ENCODE data around the gene YBX3. TPM values are rescaled to one million over a fixed set of nuclear protein-coding genes. Genes with fewer than 3 reads are reported as not detected.

Gene YBX3
- total and polyA plus RNA-seq, 2 of the 4 experiments (the other 2 are of a cell fraction) = 33.7 to 132 TPM

GRCh38 chr12:10716704-10717315 is 6.3 kb downstream of the YBX3 start:
- in situ Hi-C loops (cut with MboI; ENCODE audit: low sequenced_read_pairs) (no loop called here), intact Hi-C loops (cut with micrococcal nuclease) (loop anchor here (2.0 kb wide), 1 partner anchor 104 kb away; the partner anchor contains the start of gene MAGOHB), dilution Hi-C loops (cut with HindIII; ENCODE audit: low sequenced_read_pairs, unreplicated experiment) (no loop called here)
- H2AK5ac ChIP-seq (ENCODE audit: low read depth, low read length) = peak overlapping the region; percentile 68; the same call in 1 of the 2 replicates
- H3K9ac ChIP-seq (ENCODE audit: low read depth, low read length) = peak overlapping the region; percentile 52; the same call in 1 of the 2 replicates
- peak overlapping the region; percentile 53; the same call in 1 of the 2 replicates for H4K91ac ChIP-seq (ENCODE audit: insufficient read depth, low read depth, low read length)
- ChIA-PET CTCF (interaction anchor here (1.3 kb wide), 1 partner anchor 350 kb away, joined by 3 read pairs; no protein-coding TSS in a partner anchor), POLR2A (ENCODE audit: unreplicated experiment) (no interaction called here)
- peak overlapping the region; percentile 46 for H3K23ac ChIP-seq (ENCODE audit: low read depth, low read length)
- BruUV-seq (replicated peaks) = no TSS peak
- H3K4me2 ChIP-seq (ENCODE audit: low read depth, low read length) = peak overlapping the region; percentile 72
- H2BK120ac ChIP-seq (ENCODE audit: low read depth, low read length) = peak overlapping the region; percentile 78
- no peaks in the 10 kb centered on the region for H3K27me3 ChIP-seq (ENCODE audit: control insufficient read depth, insufficient read depth, low read length)
- H3K27ac ChIP-seq (ENCODE audit: insufficient read depth, low read length) = peak overlapping the region; percentile 64; the same call in 1 of the 2 replicates
- H3K18ac ChIP-seq (ENCODE audit: low read depth, low read length) = peak overlapping the region; percentile 58; the same call in 1 of the 2 replicates
- peak; percentile 66; the same call in 1 of the 2 replicates for TF ChIP-seq MXI1 (IDR thresholded peaks at IDR 0.05; ENCODE audit: borderline replicate concordance, low read depth, low read length)
- TF ChIP-seq FOS (IDR thresholded peaks at IDR 0.05; ENCODE audit: low read depth, low read length) = peak; percentile 91
- peak; percentile 70 for TF ChIP-seq BHLHE40 (IDR thresholded peaks at IDR 0.05; ENCODE audit: low read depth, low read length)
- TF ChIP-seq ELK1 (IDR thresholded peaks at IDR 0.05; ENCODE audit: borderline replicate concordance, low read depth, low read length) = no peak
- peak; percentile 22; the same call in 1 of the 2 replicates for TF ChIP-seq POLR2A (IDR thresholded peaks at IDR 0.05; ENCODE audit: low read depth, low read length)
- TF ChIP-seq MAZ (IDR thresholded peaks at IDR 0.05; ENCODE audit: borderline replicate concordance, low read depth, low read length) = peak; percentile 94
- no peak for TF ChIP-seq SMC3 (IDR thresholded peaks at IDR 0.05; ENCODE audit: low read depth, low read length)
- TF ChIP-seq RAD21 (IDR thresholded peaks at IDR 0.05; ENCODE audit: low read length) = peak; percentile 9; the same call in 1 of the 2 replicates
- peak overlapping the region; percentile 60; the same call in 1 of the 2 replicates for H2BK20ac ChIP-seq (ENCODE audit: low read depth, low read length)
- no CpG with 5 or more reads among the region's 6 CpGs for WGBS, 2 experiments (ENCODE audit: extremely low coverage in 2 of 2, insufficient read length in 1 of 2)
- H3K4me1 ChIP-seq (ENCODE audit: control insufficient read depth, insufficient read depth, low read length) = peaks cover 5% of the 10 kb centered on the region; the same call in 1 of the 2 replicates
- H4K8ac ChIP-seq (ENCODE audit: low read depth in 2 of 2, low read length in 2 of 2) = peak overlapping the region in 1 of 2 experiments; percentile 79; a peak in 2 of 4 replicates
- peak overlapping the region; percentile 56; the same call in 1 of the 2 replicates for H4K5ac ChIP-seq (ENCODE audit: low read depth, low read length)
- 0 out of 2 replicates have a peak overlapping the region, but pooled peaks have one; percentile 57 for H3K56ac ChIP-seq (ENCODE audit: extremely low read depth, insufficient read depth, low read length)
- peak overlapping the region; percentile 91 for H2BK5ac ChIP-seq (ENCODE audit: low read depth, low read length, poor library complexity, severe bottlenecking)
- H2BK15ac ChIP-seq (ENCODE audit: low read depth, low read length) = peak overlapping the region; percentile 25; the same call in 1 of the 3 replicates
- H3K9me1 ChIP-seq (ENCODE audit: insufficient read depth, low read length) = peaks cover 6% of the 10 kb centered on the region
- H3K9me3 ChIP-seq (ENCODE audit: control insufficient read depth, insufficient read depth, low read length) = no peaks in the 10 kb centered on the region
- H3K4ac ChIP-seq (ENCODE audit: low read depth, low read length) = peak overlapping the region; percentile 87
- ATAC-seq (ENCODE audit: low read depth) = peak; percentile 76
- DNase-seq = peak; percentile 92
- peaks cover 23% of the 10 kb centered on the region for H4K20me1 ChIP-seq (ENCODE audit: insufficient read depth, low read length)
- H2AFZ ChIP-seq (replicated peaks; ENCODE audit: low read length, poor library complexity) = peak overlapping the region; percentile 70
- peaks cover 17% of the 10 kb centered on the region for H3K36me3 ChIP-seq (ENCODE audit: control insufficient read depth, insufficient read depth, low read length)
- H3K79me1 ChIP-seq (ENCODE audit: low read depth in 1 of 2, low read length in 2 of 2) = peaks cover 13 to 42% of the 10 kb centered on the region in 2 experiments
- H2AK9ac ChIP-seq (replicated peaks; ENCODE audit: low read depth, low read length, poor library complexity) = peak overlapping the region; percentile 18
- H3K14ac ChIP-seq (replicated peaks; ENCODE audit: low read depth, low read length) = peak overlapping the region; percentile 75
- H3K4me3 ChIP-seq (ENCODE audit: insufficient read depth, low read depth, low read length) = peak overlapping the region; percentile 22; the same call in 1 of the 2 replicates

Measured in IMR-90 (cell line).